ENCODE measurements around the gene GLOD4. TPM values are rescaled to one million over a fixed set of nuclear protein-coding genes. Genes with fewer than 3 reads are reported as not detected.

The GLOD4 gene
- total RNA-seq, 3 donors from 2014 or later, result 64.3 to 97.6 (median 88.5) TPM

DNA sequence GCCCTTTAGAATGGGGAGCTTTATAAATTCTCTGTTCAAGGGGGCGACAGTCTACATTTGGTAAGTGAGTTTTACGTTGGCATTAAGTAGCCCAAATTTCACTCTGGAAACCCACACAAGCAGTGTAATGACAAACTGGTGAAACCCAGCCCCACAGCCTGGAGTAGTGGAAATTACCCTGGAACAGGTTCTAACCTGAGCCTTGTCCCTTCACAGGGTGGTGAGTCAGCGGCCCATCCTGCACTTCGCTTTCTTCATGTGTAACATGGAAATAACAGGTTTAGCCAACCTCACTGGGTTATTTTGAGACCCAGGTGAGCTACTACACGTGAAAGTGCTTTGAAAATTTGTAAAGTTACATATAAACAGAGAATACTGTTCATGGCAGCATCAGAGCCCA is 53.2 kb downstream of the GLOD4 start:
- ATAC-seq (no peak), DNase-seq (no peak)
- TF ChIP-seq, protein P1, sequence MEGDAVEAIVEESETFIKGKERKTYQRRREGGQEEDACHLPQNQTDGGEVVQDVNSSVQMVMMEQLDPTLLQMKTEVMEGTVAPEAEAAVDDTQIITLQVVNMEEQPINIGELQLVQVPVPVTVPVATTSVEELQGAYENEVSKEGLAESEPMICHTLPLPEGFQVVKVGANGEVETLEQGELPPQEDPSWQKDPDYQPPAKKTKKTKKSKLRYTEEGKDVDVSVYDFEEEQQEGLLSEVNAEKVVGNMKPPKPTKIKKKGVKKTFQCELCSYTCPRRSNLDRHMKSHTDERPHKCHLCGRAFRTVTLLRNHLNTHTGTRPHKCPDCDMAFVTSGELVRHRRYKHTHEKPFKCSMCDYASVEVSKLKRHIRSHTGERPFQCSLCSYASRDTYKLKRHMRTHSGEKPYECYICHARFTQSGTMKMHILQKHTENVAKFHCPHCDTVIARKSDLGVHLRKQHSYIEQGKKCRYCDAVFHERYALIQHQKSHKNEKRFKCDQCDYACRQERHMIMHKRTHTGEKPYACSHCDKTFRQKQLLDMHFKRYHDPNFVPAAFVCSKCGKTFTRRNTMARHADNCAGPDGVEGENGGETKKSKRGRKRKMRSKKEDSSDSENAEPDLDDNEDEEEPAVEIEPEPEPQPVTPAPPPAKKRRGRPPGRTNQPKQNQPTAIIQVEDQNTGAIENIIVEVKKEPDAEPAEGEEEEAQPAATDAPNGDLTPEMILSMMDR (IDR thresholded peaks at IDR 0.05), result no peak
- H3K36me3 ChIP-seq (ENCODE audit: low read depth), result no peaks in the 10 kb centered on the region
- no peak overlapping the region for H3K4me3 ChIP-seq
- H3K9me3 ChIP-seq, result no peaks in the 10 kb centered on the region
- peaks cover 6% of the 10 kb centered on the region for H3K4me1 ChIP-seq (ENCODE audit: low read depth)
- intact Hi-C loops (cut with DNase I, micrococcal nuclease), result no loop called here

DNA sequence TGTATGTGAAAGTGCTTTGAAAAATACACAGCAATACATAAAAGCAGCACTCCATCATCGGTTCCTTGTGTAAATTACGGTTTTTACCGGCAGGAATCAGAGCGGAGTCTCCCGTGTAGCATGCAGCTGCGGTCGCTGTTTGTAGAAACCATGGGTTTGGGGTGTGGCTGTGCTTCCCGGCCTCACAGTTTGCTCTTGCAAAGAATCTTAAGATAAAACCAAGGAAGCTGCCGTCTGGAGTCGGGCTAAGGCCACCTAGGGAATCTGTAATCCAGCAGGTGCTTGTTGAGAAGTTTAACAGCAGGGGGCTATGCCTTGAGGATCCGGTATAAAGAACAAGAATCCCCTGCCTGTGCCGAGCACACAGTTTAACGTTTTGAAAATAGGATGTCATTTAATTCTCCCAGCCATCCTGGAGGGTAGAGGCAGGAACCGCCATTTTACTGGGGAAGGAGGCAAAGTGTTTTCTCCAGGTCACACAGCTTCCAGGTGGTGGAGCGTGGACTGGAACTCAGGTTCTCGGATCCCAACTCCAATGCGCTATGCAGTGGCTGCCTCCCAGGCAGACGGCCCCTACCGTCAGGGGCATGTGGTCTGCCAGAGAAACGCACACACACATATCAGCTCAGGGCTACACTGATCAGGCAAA is 55.7 kb downstream of the GLOD4 start:
- intact Hi-C loops (cut with DNase I, micrococcal nuclease), result no loop called here
- no peaks in the 10 kb centered on the region for H3K36me3 ChIP-seq (ENCODE audit: low read depth)
- no peak overlapping the region for H3K4me3 ChIP-seq
- peak in 2 of 3 donors; percentile 42 to 44 for DNase-seq
- H3K9me3 ChIP-seq, result no peaks in the 10 kb centered on the region
- TF ChIP-seq, protein P1 (IDR thresholded peaks at IDR 0.05), result no peak
- peaks cover 3% of the 10 kb centered on the region for H3K4me1 ChIP-seq (ENCODE audit: low read depth)
- peak; percentile 91 for ATAC-seq

DNA sequence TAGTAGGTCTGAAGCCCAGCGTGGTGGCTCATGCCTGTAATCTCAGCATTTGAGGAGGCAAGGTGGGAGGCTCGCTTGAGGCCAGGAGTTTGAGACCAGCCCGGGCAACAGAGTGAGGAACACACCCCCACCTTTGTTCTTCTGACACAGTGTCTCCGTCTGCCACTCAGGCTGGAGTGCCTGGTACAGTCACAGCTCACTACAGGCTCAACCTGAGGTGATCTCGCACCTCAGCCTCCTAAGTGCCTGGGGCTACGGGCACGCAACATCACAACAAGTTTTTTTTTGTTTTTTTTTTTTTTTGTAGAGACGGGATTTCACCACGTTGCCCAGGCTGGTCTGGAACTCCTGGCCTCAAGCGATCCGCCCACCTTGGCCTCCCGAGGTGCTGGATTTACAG is 56.3 kb downstream of the GLOD4 start:
- DNase-seq, result no peak
- Histone ChIP-seq H3K4me1 (ENCODE audit: low read depth) (no peaks in the 10 kb centered on the region), H3K36me3 (ENCODE audit: low read depth) (no peaks in the 10 kb centered on the region), H3K4me3 (no peak overlapping the region), H3K9me3 (no peaks in the 10 kb centered on the region)
- TF ChIP-seq, protein P1 (IDR thresholded peaks at IDR 0.05), result no peak
- ATAC-seq, result peak; percentile 39
- intact Hi-C loops (cut with DNase I, micrococcal nuclease), result no loop called here

DNA sequence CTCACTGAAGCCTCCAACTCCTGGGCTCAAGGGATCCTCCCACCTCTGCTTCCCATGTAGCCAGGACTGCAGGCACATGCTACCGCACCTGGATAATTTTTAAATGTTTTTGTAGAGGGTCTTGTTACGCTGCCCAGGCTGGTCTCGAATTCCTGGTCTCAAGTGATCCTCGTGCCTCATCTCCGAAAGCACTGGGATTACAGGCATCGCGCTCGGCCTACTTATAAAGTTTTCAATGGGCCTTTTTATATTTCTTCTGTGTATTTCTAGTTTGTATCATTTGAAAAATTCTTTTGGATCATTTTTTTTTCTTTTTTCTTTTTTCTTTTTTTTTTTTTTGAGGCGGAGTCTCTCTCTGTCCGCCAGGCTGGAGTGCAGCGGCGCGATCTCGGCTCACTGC is 57.0 kb downstream of the GLOD4 start:
- Histone ChIP-seq H3K36me3 (ENCODE audit: low read depth) (no peaks in the 10 kb centered on the region), H3K4me3 (no peak overlapping the region), H3K4me1 (ENCODE audit: low read depth) (no peaks in the 10 kb centered on the region), H3K9me3 (no peaks in the 10 kb centered on the region)
- DNase-seq (no peak), ATAC-seq (no peak)
- intact Hi-C loops (cut with DNase I, micrococcal nuclease), result no loop called here
- TF ChIP-seq, protein P1 (IDR thresholded peaks at IDR 0.05), result no peak

DNA sequence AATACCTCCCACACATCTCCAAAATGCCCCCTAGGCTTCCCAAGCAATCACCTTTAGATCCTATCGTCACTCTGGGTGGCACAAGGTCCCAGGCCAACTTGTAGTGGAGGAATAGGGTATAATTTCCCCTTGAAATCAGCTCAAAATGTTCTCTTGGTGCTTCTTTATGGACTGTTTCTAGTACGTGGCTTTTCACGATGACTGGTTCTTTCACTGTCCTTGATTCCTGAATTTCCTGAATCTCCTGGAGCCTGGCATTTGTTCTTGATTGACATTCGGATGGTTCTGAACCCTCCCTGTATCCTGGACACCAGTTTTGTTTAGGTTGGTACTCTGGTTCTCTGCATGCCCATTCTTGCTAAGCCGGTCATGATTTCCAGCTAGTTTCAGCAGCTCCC is 60.5 kb downstream of the GLOD4 start:
- Histone ChIP-seq H3K9me3 (no peaks in the 10 kb centered on the region), H3K36me3 (ENCODE audit: low read depth) (no peaks in the 10 kb centered on the region), H3K4me3 (no peak overlapping the region), H3K4me1 (ENCODE audit: low read depth) (no peaks in the 10 kb centered on the region)
- TF ChIP-seq, protein P1 (IDR thresholded peaks at IDR 0.05), result no peak
- intact Hi-C loops (cut with DNase I, micrococcal nuclease), result no loop called here
- no peak for ATAC-seq
- DNase-seq, result no peak

All from mucosa of descending colon (tissue), 3 donors.